Measurements from ENCODE around the gene PHF21A. TPM values are rescaled to one million over a fixed set of nuclear protein-coding genes. Genes with fewer than 3 reads are reported as not detected.

PHF21A gene
- total RNA-seq, 2 experiments from 2014 or later, result 37.8 to 38.4 TPM

GRCh38 chr11:46133119-46133518 is 11.9 kb upstream of the PHF21A start:
- H3K27ac Mint-ChIP-seq, result no peak overlapping the region
- H3K27me3 Mint-ChIP-seq, result peaks cover 12% of the 10 kb centered on the region
- H3K4me3 Mint-ChIP-seq, result no peak overlapping the region
- H3K36me3 Mint-ChIP-seq (ENCODE audit: low read depth), result no peaks in the 10 kb centered on the region
- CTCF ChIA-PET, result interaction anchor here (1.6 to 1.7 kb wide), 2 partner anchors 11 to 168 kb away, joined by 3 to 4 read pairs; no protein-coding TSS in a partner anchor
- H3K4me1 Mint-ChIP-seq, result no peaks in the 10 kb centered on the region
- DNase-seq, result no peak
- H3K9me3 Mint-ChIP-seq, result no peaks in the 10 kb centered on the region
- POLR2A ChIA-PET, result no interaction called here

- H3K36me3 Mint-ChIP-seq (ENCODE audit: low read depth), result no peaks in the 10 kb centered on the region
- H3K27me3 Mint-ChIP-seq, result peaks cover 3% of the 10 kb centered on the region
- peaks cover 15% of the 10 kb centered on the region for H3K4me1 Mint-ChIP-seq
- no peak overlapping the region for H3K27ac Mint-ChIP-seq
- ChIA-PET CTCF (no interaction called here), POLR2A (no interaction called here)
- H3K9me3 Mint-ChIP-seq, result no peaks in the 10 kb centered on the region
- no peak overlapping the region for H3K4me3 Mint-ChIP-seq
- DNase-seq, result no peak
These were observed 9.2 kb upstream of the PHF21A start for GRCh38 chr11:46130286-46130940.

- H3K36me3 Mint-ChIP-seq (ENCODE audit: low read depth), result no peaks in the 10 kb centered on the region
- no peak overlapping the region for H3K27ac Mint-ChIP-seq
- CTCF ChIA-PET, result interaction anchor here (0.6 kb wide), 2 partner anchors 347 to 408 kb away, joined by 3 read pairs; no protein-coding TSS in a partner anchor
- POLR2A ChIA-PET, result no interaction called here
- no peaks in the 10 kb centered on the region for H3K9me3 Mint-ChIP-seq
- no peak for DNase-seq
- no peak overlapping the region for H3K4me3 Mint-ChIP-seq
- H3K4me1 Mint-ChIP-seq, result peaks cover 15% of the 10 kb centered on the region
- no peaks in the 10 kb centered on the region for H3K27me3 Mint-ChIP-seq
These were observed 7.9 kb upstream of the PHF21A start for GRCh38 chr11:46129133-46129532.

- Mint-ChIP-seq H3K4me3 (peak overlapping the region; percentile 15), H3K27ac (peak overlapping the region; percentile 84), H3K9me3 (no peaks in the 10 kb centered on the region), H3K36me3 (ENCODE audit: low read depth) (no peaks in the 10 kb centered on the region), H3K4me1 (peaks cover 24% of the 10 kb centered on the region), H3K27me3 (no peaks in the 10 kb centered on the region)
- peak; percentile 79 for DNase-seq
- ChIA-PET CTCF (interaction anchor here (0.6 to 1.5 kb wide), 7 partner anchors 9 to 133 kb away, joined by 3 to 7 read pairs (median 3); no protein-coding TSS in a partner anchor), POLR2A (interaction anchor here (0.6 kb wide), 1 partner anchor 15 kb away, joined by 3 read pairs; no protein-coding TSS in a partner anchor)
These were observed 5.9 kb upstream of the PHF21A start for GRCh38 chr11:46127150-46127638.

GRCh38 chr11:46125284-46125683 is 4.0 kb upstream of the PHF21A start:
- POLR2A ChIA-PET, result no interaction called here
- Mint-ChIP-seq H3K27ac (no peak overlapping the region), H3K27me3 (no peaks in the 10 kb centered on the region), H3K4me1 (peaks cover 25% of the 10 kb centered on the region), H3K4me3 (no peak overlapping the region), H3K9me3 (no peaks in the 10 kb centered on the region), H3K36me3 (ENCODE audit: low read depth) (no peaks in the 10 kb centered on the region)
- no peak for DNase-seq
- CTCF ChIA-PET, result interaction anchor here (0.7 kb wide), 1 partner anchor 15 kb away, joined by 3 read pairs; no protein-coding TSS in a partner anchor

GRCh38 chr11:46122945-46123715 is 1.9 kb upstream of the PHF21A start:
- no peaks in the 10 kb centered on the region for H3K9me3 Mint-ChIP-seq
- peaks cover 39% of the 10 kb centered on the region for H3K4me1 Mint-ChIP-seq
- ChIA-PET POLR2A (interaction anchor here (0.6 to 0.7 kb wide), 2 partner anchors 154 to 1210 kb away, joined by 3 to 5 read pairs; no protein-coding TSS in a partner anchor), CTCF (interaction anchor here (0.6 to 1.8 kb wide), 3 partner anchors 9 to 204 kb away, joined by 3 read pairs; no protein-coding TSS in a partner anchor)
- no peaks in the 10 kb centered on the region for H3K27me3 Mint-ChIP-seq
- H3K4me3 Mint-ChIP-seq, result peak overlapping the region; percentile 82
- H3K36me3 Mint-ChIP-seq (ENCODE audit: low read depth), result no peaks in the 10 kb centered on the region
- DNase-seq, result no peak
- H3K27ac Mint-ChIP-seq, result no peak overlapping the region

GRCh38 chr11:46121724-46122477 is 647 bp upstream of the PHF21A start:
- Mint-ChIP-seq H3K4me1 (peaks cover 41% of the 10 kb centered on the region), H3K27me3 (no peaks in the 10 kb centered on the region), H3K27ac (peak overlapping the region; percentile 95), H3K4me3 (peak overlapping the region; percentile 82), H3K9me3 (no peaks in the 10 kb centered on the region), H3K36me3 (ENCODE audit: low read depth) (no peaks in the 10 kb centered on the region)
- POLR2A ChIA-PET, result interaction anchor here (0.6 to 0.7 kb wide), 2 partner anchors 436 to 1212 kb away, joined by 3 to 5 read pairs; no protein-coding TSS in a partner anchor
- CTCF ChIA-PET, result interaction anchor here (0.6 to 1.8 kb wide), 2 partner anchors 8 to 12 kb away, joined by 3 read pairs; no protein-coding TSS in a partner anchor
- DNase-seq, result peak; percentile 78

GRCh38 chr11:46120346-46121300 is 631 bp downstream of the PHF21A start:
- Mint-ChIP-seq H3K36me3 (ENCODE audit: low read depth) (peaks cover 5% of the 10 kb centered on the region), H3K27me3 (no peaks in the 10 kb centered on the region), H3K4me3 (peak overlapping the region; percentile 83), H3K9me3 (no peaks in the 10 kb centered on the region), H3K27ac (peak overlapping the region; percentile 93), H3K4me1 (peaks cover 45% of the 10 kb centered on the region)
- peak; percentile 21 for DNase-seq
- ChIA-PET CTCF (no interaction called here), POLR2A (no interaction called here)

- Mint-ChIP-seq H3K4me3 (peak overlapping the region; percentile 97), H3K4me1 (peaks cover 54% of the 10 kb centered on the region), H3K27me3 (no peaks in the 10 kb centered on the region), H3K27ac (peak overlapping the region; percentile 97), H3K36me3 (ENCODE audit: low read depth) (peaks cover 5% of the 10 kb centered on the region), H3K9me3 (no peaks in the 10 kb centered on the region)
- CTCF ChIA-PET, result interaction anchor here (0.7 to 2.2 kb wide), 2 partner anchors 8 to 224 kb away, joined by 5 to 7 read pairs; no protein-coding TSS in a partner anchor
- POLR2A ChIA-PET, result no interaction called here
- peak; percentile 59 for DNase-seq
These were observed 1.7 kb downstream of the PHF21A start for GRCh38 chr11:46119352-46120216.

- DNase-seq, result no peak
- H3K9me3 Mint-ChIP-seq, result no peaks in the 10 kb centered on the region
- ChIA-PET CTCF (interaction anchor here (0.7 to 2.2 kb wide), 2 partner anchors 8 to 225 kb away, joined by 5 to 7 read pairs; no protein-coding TSS in a partner anchor), POLR2A (no interaction called here)
- H3K4me1 Mint-ChIP-seq, result peaks cover 60% of the 10 kb centered on the region
- H3K27ac Mint-ChIP-seq, result peak overlapping the region; percentile 97
- H3K36me3 Mint-ChIP-seq (ENCODE audit: low read depth), result peaks cover 5% of the 10 kb centered on the region
- no peaks in the 10 kb centered on the region for H3K27me3 Mint-ChIP-seq
- peak overlapping the region; percentile 94 for H3K4me3 Mint-ChIP-seq
These were observed 2.4 kb downstream of the PHF21A start for GRCh38 chr11:46118702-46119351.
